ENCODE data around the gene ARHGAP45.
A peak's percentile ranks its signal among the peaks of the same experiment; 100 is the strongest.

Gene ARHGAP45

DNA sequence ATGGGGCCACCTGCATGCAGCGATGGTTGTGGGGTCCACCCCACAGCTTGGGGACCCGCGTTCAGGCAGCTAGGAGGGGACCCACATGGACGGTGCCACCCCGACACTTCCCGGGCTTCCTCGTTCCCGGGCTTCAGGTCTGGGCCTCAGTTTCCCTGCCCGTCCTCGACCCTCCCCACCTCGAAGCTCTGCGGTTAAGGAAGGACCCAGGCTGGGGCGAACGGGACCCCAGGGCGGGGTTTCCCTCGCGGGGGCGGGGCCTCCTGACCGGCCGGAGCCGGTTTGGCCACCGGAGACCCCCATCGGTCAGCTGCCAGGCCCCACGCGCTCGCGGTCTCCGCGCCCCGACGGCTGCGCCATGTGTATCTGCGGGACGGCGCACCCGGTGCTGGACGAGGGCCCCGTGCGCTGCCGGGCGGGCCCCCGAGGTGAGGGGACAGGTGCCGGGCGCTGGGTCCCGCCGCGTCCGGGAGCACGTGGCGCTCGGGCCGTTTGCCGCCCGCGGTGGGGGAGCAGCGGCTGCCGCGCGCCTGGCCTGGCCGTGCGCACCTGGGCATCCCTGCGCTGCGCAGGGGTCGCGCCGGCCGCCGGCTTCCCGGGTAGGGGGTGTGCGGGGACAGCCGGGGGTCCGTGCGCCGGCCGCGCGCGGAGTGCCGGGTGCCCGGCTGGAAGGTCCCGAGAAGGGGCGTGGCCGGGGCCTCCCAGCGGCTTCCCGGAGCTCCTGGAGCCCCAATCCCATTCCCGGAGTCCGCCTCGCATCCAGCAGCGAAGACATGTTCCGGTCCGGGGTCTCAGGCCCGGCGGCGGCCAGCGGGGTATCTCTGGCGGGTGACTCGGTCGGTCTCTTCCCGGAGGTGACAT is 4.2 kb downstream of the ARHGAP45 start:
- no peak for DNase-seq (ENCODE audit: low read depth, low spot score)

DNA sequence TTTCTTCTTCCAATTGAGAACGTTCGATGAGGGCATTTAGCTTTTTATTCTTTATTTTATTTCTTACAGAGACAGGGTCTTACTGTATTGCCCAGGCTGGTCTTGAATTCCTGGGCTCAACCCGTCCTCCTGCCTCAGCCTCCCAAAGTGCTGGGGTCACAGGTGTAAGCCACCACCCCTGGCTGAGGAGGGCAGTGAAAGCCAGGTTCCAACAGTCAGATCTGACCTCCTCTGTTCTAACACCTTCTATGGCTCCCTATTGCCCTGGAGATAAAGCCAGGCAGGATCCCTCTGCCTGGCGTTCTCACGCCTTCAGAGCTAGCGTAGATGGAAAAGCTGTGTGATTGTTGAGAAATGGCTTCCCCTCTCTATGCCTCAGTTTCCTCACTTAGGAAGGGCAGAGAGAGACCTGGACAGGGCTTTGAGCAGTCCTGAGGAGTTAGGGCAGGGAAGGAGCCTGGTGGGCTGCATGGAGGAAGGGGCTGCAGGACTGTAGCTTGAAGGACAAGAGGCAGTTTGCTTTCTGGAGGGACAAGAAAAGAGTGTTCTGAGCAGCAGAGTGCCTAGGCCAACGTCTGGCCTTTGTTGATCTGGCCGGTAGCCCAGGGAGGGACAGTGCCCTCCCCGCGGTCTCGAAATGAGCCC is 5.5 kb downstream of the ARHGAP45 start:
- DNase-seq (ENCODE audit: low read depth, low spot score): no peak

DNA sequence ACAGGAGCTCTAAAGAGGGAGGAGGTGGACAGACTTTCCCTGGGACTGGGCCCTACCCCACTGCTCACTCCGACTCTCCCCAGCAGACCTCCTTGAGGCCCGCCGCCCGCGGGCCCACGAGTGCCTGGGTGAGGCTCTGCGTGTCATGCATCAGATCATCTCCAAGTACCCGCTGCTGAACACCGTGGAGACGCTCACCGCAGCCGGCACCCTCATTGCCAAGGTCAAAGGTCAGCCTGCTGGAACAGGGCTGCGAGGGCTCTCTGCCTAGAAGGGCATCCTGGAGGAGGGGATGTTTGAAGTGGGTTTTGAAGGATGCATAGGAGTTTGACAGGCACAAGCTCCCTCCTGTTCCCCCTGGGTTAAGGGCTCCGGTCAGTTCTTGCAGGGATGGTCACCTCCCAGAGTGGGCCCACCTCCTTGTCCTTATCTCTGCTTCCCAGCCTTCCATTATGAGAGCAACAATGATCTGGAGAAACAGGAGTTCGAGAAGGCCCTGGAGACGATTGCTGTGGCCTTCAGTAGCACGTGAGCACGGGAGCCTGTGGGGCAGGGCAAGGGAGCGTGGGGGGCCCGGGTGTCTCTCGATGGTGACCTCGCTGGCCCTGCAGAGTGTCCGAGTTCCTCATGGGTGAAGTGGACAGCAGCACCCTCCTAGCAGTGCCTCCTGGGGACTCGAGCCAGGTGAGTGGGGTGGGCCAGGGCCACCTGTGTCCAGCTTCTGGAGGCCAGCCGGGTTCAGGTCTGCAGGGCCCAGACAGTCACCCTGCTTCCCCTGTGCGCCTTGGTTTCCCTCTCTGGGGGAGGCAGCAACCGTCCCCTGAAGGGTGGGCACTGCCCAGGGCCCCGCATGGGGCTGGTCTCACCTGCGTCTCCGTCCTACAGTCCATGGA is 6.3 kb downstream of the ARHGAP45 start:
- DNase-seq (ENCODE audit: low read depth, low spot score): no peak

DNA sequence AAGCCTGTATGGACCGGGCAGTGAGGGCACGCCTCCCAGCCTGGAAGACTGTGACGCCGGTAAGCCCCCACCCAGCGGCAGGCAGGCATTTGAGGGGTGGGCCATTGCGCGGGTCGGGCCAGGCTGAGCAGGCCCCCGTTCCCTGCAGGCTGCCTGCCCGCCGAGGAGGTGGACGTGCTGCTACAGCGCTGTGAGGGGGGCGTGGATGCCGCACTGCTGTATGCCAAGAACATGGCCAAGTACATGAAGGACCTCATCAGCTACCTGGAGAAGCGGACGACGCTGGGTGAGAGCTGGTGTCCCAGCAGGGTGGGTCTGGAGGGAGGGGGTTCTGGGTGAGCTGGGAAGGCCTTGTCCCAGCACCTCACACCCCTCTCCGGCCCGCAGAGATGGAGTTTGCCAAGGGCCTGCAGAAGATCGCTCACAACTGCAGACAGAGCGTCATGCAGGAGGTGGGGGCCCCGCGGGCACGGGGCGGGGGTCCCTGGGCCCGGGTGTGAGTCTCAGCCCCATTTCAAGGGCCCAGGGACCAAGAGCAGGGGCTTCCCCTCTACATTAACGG is 7.1 kb downstream of the ARHGAP45 start:
- no peak for DNase-seq (ENCODE audit: low read depth, low spot score)

DNA sequence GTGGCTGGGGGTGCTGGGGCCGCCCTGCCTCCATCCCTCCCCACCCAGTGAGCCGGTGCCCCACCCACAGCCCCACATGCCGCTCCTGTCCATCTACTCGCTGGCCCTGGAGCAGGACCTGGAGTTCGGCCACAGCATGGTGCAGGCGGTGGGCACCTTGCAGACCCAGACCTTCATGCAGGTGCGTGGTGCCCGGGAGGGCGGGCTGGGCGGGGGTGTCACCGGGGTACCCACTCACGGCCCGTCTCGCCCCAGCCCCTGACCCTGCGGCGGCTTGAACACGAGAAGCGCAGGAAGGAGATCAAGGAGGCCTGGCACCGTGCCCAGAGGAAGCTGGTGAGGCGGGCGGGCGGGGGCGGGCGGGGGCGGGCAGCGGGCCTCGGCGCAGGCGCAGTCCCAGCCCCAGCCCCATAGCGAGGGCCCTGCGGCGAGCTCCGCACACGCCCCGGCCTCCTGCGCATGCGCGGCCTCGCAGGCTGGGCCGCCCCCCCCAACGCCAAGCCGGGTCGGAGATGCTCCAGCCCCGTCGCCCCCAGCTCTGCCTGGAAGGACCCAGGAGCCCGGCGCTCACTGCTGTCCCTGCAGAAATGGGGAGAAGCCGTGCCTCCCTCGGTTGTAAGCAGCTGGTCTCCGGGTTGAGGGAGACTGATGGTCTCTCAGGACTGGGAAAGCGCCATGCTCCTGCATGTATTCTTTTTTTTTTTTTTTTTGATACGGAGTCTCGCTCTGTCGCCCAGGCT is 7.7 kb downstream of the ARHGAP45 start:
- DNase-seq (ENCODE audit: low read depth, low spot score): peak; percentile 56

DNA sequence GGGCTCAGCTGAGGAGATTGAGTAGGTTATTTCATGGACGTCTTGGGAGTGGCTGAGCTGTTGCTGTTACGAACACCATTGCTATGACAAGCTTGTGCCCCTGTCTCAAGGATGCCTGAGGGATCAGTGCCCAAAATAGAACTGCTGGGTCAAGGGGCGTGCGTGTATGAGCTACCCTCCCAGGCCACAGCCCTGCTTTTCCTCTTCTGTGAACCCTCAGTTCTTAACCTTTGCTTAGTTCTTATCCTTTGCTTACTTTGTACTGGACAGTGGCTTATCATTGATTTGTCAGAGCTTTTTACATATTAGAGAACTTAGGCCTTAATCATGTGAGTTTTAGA is 9.0 kb downstream of the ARHGAP45 start:
- DNase-seq (ENCODE audit: low read depth, low spot score): no peak

DNA sequence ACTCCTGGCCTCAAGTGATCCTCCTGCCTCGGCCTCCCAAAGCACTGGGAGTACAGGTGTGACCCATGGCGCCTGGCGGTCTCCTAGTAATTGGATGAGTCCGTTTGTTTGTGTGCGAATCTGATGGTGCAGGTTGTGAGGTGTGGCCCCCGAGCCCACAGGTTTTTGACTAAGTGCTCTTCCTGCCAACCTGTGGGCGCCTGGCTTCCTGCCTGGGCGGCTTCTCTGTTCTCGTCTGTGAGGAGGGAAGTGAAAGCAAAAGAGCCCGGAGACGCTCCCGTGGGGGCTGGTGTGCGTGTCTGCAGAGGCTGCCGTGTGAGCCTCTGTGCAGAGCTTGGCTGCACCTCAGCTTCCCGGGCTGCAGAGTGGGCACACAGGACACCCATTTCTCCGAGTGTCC is 10.0 kb downstream of the ARHGAP45 start:
- DNase-seq (ENCODE audit: low read depth, low spot score): peak; percentile 87

DNA sequence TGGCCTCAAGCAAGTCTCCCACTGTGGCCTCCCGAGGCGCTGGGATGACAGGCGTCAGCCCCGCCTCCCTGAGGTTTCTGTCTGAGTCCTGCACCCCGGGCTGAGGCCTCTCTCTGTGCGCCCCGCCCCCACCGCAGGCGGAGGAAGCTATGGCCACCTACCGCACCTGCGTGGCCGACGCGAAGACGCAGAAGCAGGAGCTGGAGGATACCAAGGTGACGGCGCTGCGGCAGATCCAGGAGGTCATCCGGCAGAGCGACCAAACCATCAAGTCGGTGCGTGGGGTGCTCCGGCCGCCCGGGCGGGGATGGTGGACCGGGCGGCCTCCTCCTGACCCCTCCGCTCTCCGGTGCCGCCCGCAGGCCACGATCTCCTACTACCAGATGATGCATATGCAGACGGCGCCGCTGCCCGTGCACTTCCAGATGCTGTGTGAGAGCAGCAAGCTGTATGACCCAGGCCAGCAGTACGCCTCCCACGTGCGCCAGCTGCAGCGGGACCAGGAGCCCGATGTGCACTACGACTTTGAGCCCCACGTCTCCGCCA is 12.7 kb downstream of the ARHGAP45 start:
- DNase-seq (ENCODE audit: low read depth, low spot score): no peak

DNA sequence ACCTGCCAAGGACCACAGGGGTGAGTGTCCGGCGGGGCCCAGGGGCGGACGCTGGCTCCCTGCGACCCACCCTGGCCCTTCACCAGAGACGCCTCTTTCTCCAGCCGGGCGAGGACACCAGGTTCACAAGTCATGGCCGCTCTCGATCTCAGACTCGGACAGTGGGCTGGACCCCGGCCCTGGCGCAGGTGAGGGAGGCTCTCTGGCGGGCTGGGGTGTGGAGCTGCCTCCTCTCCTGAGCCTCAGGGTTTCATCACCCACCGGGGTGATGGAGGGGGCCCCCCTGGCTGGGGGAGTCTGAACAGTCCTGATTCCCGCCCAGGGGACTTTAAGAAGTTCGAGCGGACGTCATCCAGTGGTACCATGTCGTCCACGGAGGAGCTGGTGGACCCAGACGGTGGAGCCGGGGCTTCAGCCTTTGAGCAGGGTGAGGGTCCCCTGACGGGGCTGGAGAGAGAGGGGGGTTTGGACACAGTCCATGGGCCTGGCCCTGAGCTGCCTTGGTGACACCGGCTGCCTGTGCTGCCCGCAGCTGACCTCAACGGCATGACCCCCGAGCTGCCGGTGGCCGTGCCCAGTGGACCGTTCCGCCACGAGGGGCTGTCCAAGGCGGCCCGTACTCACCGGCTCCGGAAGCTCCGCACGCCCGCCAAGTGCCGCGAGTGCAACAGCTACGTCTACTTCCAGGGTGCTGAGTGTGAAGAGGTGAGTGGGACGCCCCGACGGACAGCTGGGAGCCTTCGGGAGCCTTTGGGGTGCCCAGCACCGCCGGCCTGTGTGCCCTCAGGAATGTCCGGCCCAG is 13.6 kb downstream of the ARHGAP45 start:
- DNase-seq (ENCODE audit: low read depth, low spot score): no peak

DNA sequence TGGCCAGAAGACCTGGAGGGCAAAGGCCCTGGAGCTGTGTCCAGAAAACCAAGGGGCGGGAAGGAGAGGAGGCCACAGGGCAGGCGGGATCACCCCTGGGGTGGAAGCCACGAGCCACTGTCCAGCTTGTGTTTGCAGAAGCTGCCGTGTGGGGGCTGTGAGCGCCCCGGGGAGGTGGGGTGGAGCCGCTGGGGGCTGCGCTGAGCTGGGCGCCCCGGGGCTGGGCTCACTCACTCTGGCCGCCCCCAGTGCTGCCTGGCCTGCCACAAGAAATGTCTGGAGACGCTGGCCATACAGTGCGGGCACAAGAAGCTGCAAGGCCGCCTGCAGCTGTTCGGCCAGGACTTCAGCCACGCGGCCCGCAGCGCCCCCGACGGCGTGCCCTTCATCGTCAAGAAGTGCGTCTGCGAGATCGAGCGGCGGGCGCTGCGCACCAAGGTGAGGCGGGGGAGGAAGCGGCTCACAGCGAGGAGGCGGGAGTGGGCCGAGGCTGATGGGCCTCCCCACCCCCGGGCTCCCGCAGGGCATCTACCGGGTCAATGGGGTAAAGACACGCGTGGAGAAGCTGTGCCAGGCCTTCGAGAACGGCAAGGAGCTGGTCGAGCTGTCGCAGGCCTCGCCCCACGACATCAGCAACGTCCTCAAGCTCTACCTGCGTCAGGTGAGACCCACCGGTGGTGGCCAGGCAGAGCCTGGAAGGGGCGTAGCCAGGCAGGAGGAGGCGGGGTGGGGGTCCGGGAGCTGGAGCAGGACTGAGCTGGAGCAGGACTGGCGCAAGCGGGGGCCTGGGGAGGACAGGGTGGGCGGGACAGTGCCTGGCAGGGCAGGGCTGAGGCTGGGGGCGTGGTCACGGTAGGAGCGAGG is 14.6 kb downstream of the ARHGAP45 start:
- DNase-seq (ENCODE audit: low read depth, low spot score): no peak

DNA sequence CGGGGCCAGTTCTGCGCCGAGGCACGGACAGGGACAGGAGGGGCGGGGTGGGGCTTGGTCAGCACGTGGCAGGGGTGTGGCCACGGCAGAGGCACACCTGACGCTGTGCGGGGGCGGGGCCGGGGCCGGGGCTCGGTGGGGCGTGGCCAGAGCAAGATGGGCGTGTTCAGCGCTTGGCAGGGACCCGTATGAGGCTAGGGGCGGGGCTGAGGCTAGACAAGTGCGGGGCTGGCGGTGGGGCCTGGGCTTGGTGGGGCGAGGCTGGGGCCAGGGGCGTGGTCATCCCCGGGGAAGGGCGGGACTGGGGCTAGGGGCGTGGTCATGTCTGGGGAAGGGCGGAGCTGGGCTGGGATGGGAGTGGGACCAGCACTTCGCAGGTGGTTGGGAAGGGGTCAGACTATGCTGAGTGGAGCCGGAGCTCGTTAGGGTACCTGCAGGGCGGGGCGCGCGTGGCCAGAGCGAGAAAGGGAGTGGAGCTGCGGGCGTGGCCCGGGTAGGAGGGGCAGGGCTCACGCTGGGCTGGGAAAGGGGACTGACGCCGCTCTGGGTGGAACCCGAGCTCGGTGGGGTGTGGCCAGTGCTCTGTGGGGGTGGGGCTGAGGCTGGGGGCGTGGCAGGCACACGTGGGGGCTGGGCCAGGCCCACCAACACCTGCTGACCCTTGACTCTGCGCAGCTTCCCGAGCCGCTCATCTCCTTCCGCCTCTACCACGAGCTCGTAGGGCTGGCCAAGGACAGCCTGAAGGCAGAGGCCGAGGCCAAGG is 15.4 kb downstream of the ARHGAP45 start:
- peak; percentile 46 for DNase-seq (ENCODE audit: low read depth, low spot score)

DNA sequence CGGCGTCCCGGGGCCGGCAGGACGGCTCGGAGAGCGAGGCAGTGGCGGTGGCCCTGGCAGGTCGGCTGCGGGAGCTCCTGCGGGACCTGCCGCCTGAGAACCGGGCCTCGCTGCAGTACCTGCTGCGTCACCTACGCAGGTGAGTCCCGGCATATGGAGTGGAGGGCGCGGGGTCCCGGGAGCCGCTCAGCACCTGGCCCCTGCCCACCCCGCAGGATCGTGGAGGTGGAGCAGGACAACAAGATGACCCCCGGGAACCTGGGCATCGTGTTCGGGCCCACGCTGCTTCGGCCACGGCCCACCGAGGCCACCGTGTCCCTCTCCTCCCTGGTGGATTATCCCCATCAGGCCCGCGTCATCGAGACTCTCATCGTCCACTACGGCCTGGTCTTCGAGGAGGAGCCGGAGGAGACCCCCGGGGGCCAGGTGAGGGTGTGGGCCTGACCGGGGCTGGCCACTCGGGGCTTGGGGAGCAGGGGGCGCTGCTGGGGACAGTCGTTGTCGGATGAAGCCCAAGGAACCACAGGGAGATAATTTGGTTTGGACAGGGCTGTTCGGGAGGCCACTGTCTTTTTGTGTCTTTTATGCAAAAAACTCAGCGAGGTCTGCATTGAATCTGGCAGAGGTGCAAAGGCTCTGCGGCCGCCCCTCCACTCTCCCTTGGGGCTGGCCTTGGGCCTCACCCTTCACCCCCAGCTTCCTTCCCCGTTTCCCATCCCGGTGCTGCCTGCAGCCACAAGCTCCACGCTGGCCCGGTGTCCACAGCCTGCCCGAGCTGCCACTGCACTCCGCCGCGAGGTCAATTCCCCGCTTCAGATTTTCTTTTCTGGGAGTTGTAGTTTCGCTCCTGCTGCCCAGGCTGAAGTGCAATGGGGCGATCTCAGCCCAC is 16.2 kb downstream of the ARHGAP45 start:
- DNase-seq (ENCODE audit: low read depth, low spot score): no peak

DNA sequence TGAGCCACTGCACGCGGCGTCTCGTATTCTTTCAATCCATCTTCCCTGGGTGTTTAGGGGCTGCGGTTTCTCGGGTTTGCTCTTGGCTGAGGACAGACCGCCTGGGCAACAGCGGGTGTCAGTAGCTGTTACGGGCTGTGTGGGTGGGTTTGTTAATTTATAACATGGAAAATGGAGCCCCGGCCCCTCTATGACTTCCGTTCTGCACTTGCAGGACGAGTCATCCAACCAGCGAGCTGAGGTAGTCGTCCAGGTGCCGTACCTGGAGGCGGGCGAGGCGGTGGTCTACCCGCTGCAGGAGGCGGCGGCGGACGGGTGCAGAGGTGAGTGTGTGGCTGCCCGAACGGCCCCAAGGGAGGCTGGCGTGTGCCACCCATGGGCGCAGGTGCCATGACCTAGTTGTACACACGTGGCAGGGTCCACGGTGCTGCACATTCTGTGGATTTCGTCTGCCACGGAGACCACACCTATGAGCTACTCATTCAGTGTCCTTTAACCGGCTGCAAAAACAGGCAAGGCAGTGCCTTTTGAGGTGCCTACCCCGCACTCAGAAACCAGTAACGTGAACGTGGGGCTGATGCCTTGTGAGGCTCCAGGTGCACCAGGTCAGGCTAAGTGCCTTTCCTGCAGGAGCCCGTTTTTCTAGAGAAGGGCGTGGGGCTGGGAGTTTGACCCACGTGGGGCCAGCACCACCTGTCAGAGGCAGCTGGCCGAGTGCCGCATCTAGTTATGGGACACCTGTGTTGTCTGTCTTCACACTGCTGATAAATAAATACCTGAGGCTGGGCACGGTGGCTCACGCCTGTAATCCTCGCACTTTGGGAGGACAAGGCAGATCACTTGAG is 17.3 kb downstream of the ARHGAP45 start:
- no peak for DNase-seq (ENCODE audit: low read depth, low spot score)

DNA sequence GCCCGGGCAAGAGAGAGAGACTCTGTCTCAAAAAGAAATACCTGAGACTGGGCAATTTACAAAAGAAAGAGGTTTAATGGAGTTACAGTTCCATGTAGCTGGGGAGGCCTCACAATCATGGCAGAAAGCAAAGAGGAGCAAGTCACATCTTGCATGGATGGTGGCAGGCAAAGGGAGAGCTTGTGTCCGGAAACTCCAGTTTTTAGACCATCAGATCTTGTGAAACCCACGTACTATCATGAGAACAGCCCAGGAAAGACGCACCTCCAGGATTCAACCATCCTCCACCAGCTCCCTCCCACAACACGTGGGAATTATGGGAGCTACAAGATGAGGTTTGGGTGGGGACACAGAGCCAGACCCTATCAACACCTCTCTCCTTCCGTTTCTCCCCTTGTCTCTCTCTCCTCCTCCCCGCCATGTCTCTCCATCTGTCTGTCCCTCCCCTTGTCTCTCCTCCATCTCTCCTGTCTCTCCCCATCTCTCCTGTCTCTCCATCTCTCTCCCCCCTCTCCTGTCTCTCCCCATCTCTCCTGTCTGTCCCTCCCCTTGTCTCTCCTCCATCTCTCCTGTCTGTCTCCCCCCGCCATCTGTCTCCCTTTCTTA is 18.2 kb downstream of the ARHGAP45 start:
- DNase-seq (ENCODE audit: low read depth, low spot score): no peak

DNA sequence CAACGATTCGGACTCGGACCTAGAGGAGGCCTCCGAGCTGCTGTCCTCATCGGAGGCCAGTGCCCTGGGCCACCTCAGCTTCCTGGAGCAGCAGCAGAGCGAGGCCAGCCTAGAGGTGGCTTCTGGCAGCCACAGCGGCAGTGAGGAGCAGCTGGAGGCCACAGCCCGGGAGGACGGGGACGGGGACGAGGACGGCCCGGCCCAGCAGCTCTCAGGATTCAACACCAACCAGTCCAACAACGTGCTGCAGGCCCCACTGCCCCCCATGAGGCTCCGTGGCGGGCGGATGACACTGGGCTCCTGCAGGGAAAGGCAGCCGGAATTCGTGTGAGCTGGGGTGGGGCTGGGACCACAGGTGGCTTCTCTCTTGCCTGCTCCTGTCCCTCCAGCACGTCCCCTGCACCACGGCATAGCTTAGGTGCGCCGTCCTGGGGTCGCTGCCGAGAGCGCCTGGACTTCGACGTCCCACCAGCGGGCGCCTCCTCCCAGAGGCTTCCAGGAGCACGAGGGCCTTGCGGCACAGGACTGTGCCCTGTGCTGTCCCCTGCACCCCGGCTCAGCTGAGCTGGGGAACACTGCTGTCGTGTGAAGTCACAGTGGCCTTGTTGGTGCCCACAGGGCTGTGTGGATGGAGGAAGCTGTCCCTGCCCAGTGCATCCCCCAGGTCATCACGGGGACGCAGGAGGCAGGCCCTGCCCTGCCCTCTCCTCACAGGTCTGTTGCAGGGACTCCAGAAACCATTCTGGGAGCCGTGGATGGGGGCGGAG is 18.9 kb downstream of the ARHGAP45 start:
- no peak for DNase-seq (ENCODE audit: low read depth, low spot score)

Measured in activated naive CD8-positive, alpha-beta T cell treated with anti-CD3 and anti-CD28 coated beads, Interleukin-2, amount 50 U/mL, for 16 hours (primary cell).